Neural cell (in vitro differentiated cells): Measurements from ENCODE around the gene CATSPERD. TPM values are rescaled to one million over a fixed set of nuclear protein-coding genes. Genes with fewer than 3 reads are reported as not detected.

ENCODE experiments used
- H2AFZ ChIP-seq: fragments of 200-600, 300-800 bp; sonication (generic), shearing (Covaris generic); 2 replicates; pipeline ENCODE4 v1.6.0; 2014; ENCODE audit warnings: low read depth, mild to moderate bottlenecking, antibody characterized with exemption, low read length, moderate library complexity
- H3F3A ChIP-seq: fragments of 200-600 bp; shearing (Covaris generic); 2 replicates; pipeline ENCODE4 v1.6.1; 2016; ENCODE audit warnings: mild to moderate bottlenecking, moderate library complexity, mixed read lengths, antibody characterized with exemption, low read length; ENCODE audit not compliant: insufficient read depth, poor library complexity, severe bottlenecking
- H3K27ac ChIP-seq: fragments of 200-600, 300-800 bp; sonication (generic), shearing (Covaris generic); 2 replicates; pipeline ENCODE4 v1.5.1; 2014; ENCODE audit warnings: mild to moderate bottlenecking, low read length, moderate library complexity
- H3K27me3 ChIP-seq: fragments of 300-800, 200-600 bp; sonication (generic), shearing (Covaris generic); 2 replicates; pipeline ENCODE4 v1.6.0; 2014; ENCODE audit warnings: mild to moderate bottlenecking, low read depth, low read length, moderate library complexity; ENCODE audit not compliant: insufficient read depth
- H3K36me3 ChIP-seq: fragments of 300-800, 200-600 bp; sonication (generic), shearing (Covaris generic); 2 replicates; pipeline ENCODE4 v1.5.1; 2014; ENCODE audit warnings: mild to moderate bottlenecking, antibody characterized with exemption, low read length, moderate library complexity; ENCODE audit not compliant: insufficient read depth
- H3K4me2 ChIP-seq: fragments of 300-800, 200-600 bp; sonication (generic), shearing (Covaris generic); 2 replicates; pipeline ENCODE4 v1.6.0; 2014; ENCODE audit warnings: mild to moderate bottlenecking, low read length
- H3K4me3 ChIP-seq: fragments of 300-800, 200-600 bp; sonication (generic), shearing (Covaris generic); 2 replicates; pipeline ENCODE4 v1.5.1; 2014; ENCODE audit warnings: mild to moderate bottlenecking, low read length, moderate library complexity
- H3K79me2 ChIP-seq: fragments of 200-600 bp; shearing (Covaris generic); replicated peaks from 2 replicates; pipeline ENCODE4 v1.6.0; 2014; ENCODE audit warnings: mild to moderate bottlenecking, low read length, moderate library complexity; ENCODE audit not compliant: insufficient read depth
- H3K9ac ChIP-seq: fragments of 300-800, 200-600 bp; sonication (generic), shearing (Covaris generic); 2 replicates; pipeline ENCODE4 v1.6.1; 2016; ENCODE audit warnings: mild to moderate bottlenecking, low read length, mixed read lengths
- H3K9me2 ChIP-seq: fragments of 200-600 bp; shearing (Covaris generic); 2 replicates; pipeline ENCODE4 v1.6.1; 2016; ENCODE audit warnings: mild to moderate bottlenecking, low read length, mixed read lengths; ENCODE audit not compliant: insufficient read depth
- H3K9me3 ChIP-seq: fragments of 200-600, 300-800 bp; sonication (generic), shearing (Covaris generic); 2 replicates; pipeline ENCODE4 v1.6.1; 2016; ENCODE audit warnings: mild to moderate bottlenecking, mixed run types, low read length, moderate library complexity, mixed read lengths
- H4K20me1 ChIP-seq: fragments of 200-600 bp; shearing (Covaris generic); 2 replicates; pipeline ENCODE4 v1.6.1; 2016; ENCODE audit warnings: mild to moderate bottlenecking, mixed run types; ENCODE audit not compliant: insufficient read depth
- EP300 ChIP-seq: fragments of 450-650 bp; conservative IDR thresholded peaks from 2 replicates; pipeline ENCODE4 v1.6.1; 2014; ENCODE audit warnings: antibody characterized with exemption, mild to moderate bottlenecking, moderate library complexity; ENCODE audit not compliant: poor library complexity, severe bottlenecking
- EZH2 ChIP-seq: fragments of 200-600, 300-800 bp; shearing (Covaris generic), sonication (generic); IDR thresholded peaks from 2 replicates; pipeline ENCODE4 v1.6.1; 2014; ENCODE audit warnings: antibody characterized with exemption, low read length, borderline replicate concordance, mild to moderate bottlenecking; ENCODE audit not compliant: insufficient read depth, poor library complexity, severe bottlenecking
- MXI1 ChIP-seq: fragments of 450-650 bp; conservative IDR thresholded peaks from 2 replicates; pipeline ENCODE4 v1.6.1; 2014; ENCODE audit warnings: antibody characterized with exemption, mild to moderate bottlenecking; ENCODE audit not compliant: poor library complexity, severe bottlenecking
- POLR2AphosphoS5 ChIP-seq: IDR thresholded peaks from 2 replicates; pipeline ENCODE4 v1.6.1; 2012
- RAD21 ChIP-seq: fragments of 450-650 bp; conservative IDR thresholded peaks from 2 replicates; pipeline ENCODE4 v1.6.1; 2014; ENCODE audit warnings: antibody characterized with exemption, mild to moderate bottlenecking, moderate library complexity
- SMC3 ChIP-seq: fragments of 450-650 bp; conservative IDR thresholded peaks from 2 replicates; pipeline ENCODE4 v1.6.1; 2014; ENCODE audit warnings: antibody characterized with exemption, mild to moderate bottlenecking, moderate library complexity; ENCODE audit not compliant: poor library complexity
- TAF1 ChIP-seq: IDR thresholded peaks from 2 replicates; pipeline ENCODE4 v1.6.1; 2012; ENCODE audit warnings: low read depth
- polyA plus RNA-seq: library from polyadenylated mRNA; depleted of rRNA; stranded (reverse); fragments of >200 nt; gene quantifications from 2 replicates; pipeline ENCODE4 v1.2.3, GENCODE V29; 2014
- TF ChIP-seq, protein P1 (sequence below): fragments of 450-650 bp; IDR thresholded peaks from 2 replicates; pipeline ENCODE4 v1.5.1; 2014; ENCODE audit warnings: antibody characterized with exemption, mild to moderate bottlenecking, moderate library complexity; ENCODE audit not compliant: poor library complexity, severe bottlenecking
- TF ChIP-seq, protein P2 (sequence below): IDR thresholded peaks from 2 replicates; pipeline ENCODE4 v1.6.1; 2012; ENCODE audit warnings: borderline replicate concordance

The CATSPERD gene
- polyA plus RNA-seq, 1 donor from 2014 or later: not detected

DNA sequence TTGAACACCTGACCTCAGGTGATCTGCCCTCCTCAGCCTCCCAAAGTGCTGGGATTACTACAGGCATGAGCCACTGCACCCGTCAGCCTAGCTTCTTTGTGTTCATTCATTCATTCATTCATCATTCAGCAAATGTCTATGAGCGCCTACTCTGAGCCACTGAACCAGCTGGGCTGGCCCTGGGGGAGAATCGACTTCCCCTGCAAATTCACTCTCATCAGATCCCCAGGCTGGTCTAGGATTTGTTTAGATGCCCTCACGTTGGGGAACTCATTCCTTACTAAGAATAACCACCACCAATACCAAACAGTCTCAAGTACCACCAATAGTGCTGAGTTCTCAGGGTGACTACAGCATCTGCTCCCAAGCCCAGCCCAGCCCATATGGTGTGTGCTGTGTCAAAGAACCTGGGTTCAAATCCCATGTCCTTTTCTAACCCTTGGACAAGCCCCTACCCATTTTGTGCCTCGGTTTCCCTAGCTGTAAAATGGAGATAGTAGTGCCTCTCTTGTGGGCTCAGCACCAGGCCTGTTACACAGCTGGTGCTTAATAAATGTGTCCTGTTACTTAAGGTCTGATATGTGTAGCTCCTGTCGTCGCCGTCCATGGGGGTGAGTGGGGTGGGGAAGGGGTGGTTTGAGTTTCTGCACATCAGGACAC lies 101.2 kb downstream of the CATSPERD start:
- Histone ChIP-seq H3K79me2 (no peaks in the 10 kb centered on the region), H3K4me3 (no peak overlapping the region), H3K9me2 (no peaks in the 10 kb centered on the region), H2AFZ (no peak overlapping the region), H4K20me1 (no peaks in the 10 kb centered on the region), H3K27ac (no peak overlapping the region), H3K9ac (no peak overlapping the region), H3K27me3 (no peaks in the 10 kb centered on the region), H3F3A (no peaks in the 10 kb centered on the region), H3K4me2 (no peak overlapping the region), H3K9me3 (no peaks in the 10 kb centered on the region), H3K36me3 (no peaks in the 10 kb centered on the region)
- TF ChIP-seq MXI1: no peak
- TF ChIP-seq RAD21: no peak
- TF ChIP-seq SMC3: no peak
- TF ChIP-seq, protein P1, sequence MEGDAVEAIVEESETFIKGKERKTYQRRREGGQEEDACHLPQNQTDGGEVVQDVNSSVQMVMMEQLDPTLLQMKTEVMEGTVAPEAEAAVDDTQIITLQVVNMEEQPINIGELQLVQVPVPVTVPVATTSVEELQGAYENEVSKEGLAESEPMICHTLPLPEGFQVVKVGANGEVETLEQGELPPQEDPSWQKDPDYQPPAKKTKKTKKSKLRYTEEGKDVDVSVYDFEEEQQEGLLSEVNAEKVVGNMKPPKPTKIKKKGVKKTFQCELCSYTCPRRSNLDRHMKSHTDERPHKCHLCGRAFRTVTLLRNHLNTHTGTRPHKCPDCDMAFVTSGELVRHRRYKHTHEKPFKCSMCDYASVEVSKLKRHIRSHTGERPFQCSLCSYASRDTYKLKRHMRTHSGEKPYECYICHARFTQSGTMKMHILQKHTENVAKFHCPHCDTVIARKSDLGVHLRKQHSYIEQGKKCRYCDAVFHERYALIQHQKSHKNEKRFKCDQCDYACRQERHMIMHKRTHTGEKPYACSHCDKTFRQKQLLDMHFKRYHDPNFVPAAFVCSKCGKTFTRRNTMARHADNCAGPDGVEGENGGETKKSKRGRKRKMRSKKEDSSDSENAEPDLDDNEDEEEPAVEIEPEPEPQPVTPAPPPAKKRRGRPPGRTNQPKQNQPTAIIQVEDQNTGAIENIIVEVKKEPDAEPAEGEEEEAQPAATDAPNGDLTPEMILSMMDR: no peak
- TF ChIP-seq, protein P2, sequence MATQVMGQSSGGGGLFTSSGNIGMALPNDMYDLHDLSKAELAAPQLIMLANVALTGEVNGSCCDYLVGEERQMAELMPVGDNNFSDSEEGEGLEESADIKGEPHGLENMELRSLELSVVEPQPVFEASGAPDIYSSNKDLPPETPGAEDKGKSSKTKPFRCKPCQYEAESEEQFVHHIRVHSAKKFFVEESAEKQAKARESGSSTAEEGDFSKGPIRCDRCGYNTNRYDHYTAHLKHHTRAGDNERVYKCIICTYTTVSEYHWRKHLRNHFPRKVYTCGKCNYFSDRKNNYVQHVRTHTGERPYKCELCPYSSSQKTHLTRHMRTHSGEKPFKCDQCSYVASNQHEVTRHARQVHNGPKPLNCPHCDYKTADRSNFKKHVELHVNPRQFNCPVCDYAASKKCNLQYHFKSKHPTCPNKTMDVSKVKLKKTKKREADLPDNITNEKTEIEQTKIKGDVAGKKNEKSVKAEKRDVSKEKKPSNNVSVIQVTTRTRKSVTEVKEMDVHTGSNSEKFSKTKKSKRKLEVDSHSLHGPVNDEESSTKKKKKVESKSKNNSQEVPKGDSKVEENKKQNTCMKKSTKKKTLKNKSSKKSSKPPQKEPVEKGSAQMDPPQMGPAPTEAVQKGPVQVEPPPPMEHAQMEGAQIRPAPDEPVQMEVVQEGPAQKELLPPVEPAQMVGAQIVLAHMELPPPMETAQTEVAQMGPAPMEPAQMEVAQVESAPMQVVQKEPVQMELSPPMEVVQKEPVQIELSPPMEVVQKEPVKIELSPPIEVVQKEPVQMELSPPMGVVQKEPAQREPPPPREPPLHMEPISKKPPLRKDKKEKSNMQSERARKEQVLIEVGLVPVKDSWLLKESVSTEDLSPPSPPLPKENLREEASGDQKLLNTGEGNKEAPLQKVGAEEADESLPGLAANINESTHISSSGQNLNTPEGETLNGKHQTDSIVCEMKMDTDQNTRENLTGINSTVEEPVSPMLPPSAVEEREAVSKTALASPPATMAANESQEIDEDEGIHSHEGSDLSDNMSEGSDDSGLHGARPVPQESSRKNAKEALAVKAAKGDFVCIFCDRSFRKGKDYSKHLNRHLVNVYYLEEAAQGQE: no peak
- no peak for TF ChIP-seq POLR2AphosphoS5
- TF ChIP-seq EZH2: no peak
- TF ChIP-seq TAF1: no peak
- no peak for TF ChIP-seq EP300

DNA sequence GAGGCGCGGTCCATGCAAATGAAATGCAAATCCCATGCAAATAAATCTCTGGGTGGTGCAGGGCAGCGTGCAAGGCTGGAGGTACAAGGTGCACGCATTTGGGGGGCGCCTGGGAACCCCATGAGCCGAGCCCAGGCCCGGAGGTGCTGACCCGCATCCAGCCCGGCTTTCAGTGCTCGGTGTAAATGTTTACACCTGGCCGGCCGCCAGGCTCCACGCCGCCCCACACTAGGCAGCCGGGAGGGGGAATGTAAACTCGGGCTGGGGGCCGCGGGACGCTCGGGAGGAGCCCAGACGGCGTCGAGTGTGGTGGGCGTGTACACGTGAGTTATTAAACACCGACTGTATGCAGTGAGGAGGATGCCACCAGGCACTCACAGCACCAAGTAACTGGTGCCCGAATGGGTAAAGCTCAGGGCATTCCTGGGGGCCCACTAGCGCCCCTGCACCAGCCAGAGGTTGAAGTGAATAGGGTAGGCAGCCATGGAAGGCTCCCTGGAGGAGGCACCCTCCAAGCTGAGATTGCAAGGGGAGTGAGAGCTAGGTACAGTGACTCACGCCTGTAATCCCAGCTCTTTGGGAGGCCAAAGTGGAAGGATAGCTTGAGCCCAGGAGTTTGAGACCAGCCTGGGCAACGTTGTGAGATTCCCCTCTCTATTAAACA lies 101.9 kb downstream of the CATSPERD start:
- Histone ChIP-seq H3F3A (no peaks in the 10 kb centered on the region), H2AFZ (no peak overlapping the region), H4K20me1 (no peaks in the 10 kb centered on the region), H3K79me2 (no peaks in the 10 kb centered on the region), H3K4me2 (no peak overlapping the region), H3K27ac (no peak overlapping the region), H3K9me2 (no peaks in the 10 kb centered on the region), H3K4me3 (no peak overlapping the region), H3K36me3 (no peaks in the 10 kb centered on the region), H3K9ac (no peak overlapping the region), H3K27me3 (no peaks in the 10 kb centered on the region), H3K9me3 (no peaks in the 10 kb centered on the region)
- TF ChIP-seq POLR2AphosphoS5: no peak
- TF ChIP-seq, protein P1: no peak
- no peak for TF ChIP-seq RAD21
- no peak for TF ChIP-seq SMC3
- TF ChIP-seq EP300: no peak
- TF ChIP-seq TAF1: no peak
- no peak for TF ChIP-seq MXI1
- TF ChIP-seq EZH2: no peak
- TF ChIP-seq, protein P2: no peak
